GM21576 (cell line): ENCODE measurements around the gene SMTN.
"Not testable (repeated sequence)": the region's sequence is repeated elsewhere in the genome, so short reads cannot be mapped to it uniquely, and the experiment has no call there.

Experiments
- ATAC-seq: cut with Tn5 transposase; IDR thresholded peaks from one replicate; pipeline ENCODE4 v1.9.1; 2021; ENCODE audit warnings: mild to moderate bottlenecking, moderate library complexity; ENCODE audit not compliant: unreplicated experiment

Gene SMTN

GRCh38 chr22:31089160-31090100 lies 8.3 kb downstream of the SMTN start:
- ATAC-seq, result no peak

GRCh38 chr22:31090217-31091085 lies 9.3 kb downstream of the SMTN start:
- ATAC-seq, result no peak

- no peak for ATAC-seq
Observed at GRCh38 chr22:31091106-31091975, 10.2 kb downstream of the SMTN start.

- ATAC-seq, result no peak
Observed at GRCh38 chr22:31092161-31092560, 11.0 kb downstream of the SMTN start.

GRCh38 chr22:31093086-31093850 lies 12.2 kb downstream of the SMTN start:
- ATAC-seq, result no peak

- ATAC-seq, result no peak
Observed at GRCh38 chr22:31094021-31094551, 13.0 kb downstream of the SMTN start.

GRCh38 chr22:31094741-31095140 lies 13.6 kb downstream of the SMTN start:
- no peak for ATAC-seq

- ATAC-seq, result no peak
Observed at GRCh38 chr22:31095637-31096249, 14.6 kb downstream of the SMTN start.

- no peak for ATAC-seq
Observed at GRCh38 chr22:31096657-31097279, 15.7 kb downstream of the SMTN start.

- ATAC-seq, result not testable (repeated sequence)
Observed at GRCh38 chr22:31097539-31097938, 16.4 kb downstream of the SMTN start.

- no peak for ATAC-seq
Observed at GRCh38 chr22:31097941-31098631, 17.0 kb downstream of the SMTN start.

GRCh38 chr22:31098632-31099110 lies 17.6 kb downstream of the SMTN start:
- ATAC-seq, result no peak

- no peak for ATAC-seq
Observed at GRCh38 chr22:31099386-31099785, 18.3 kb downstream of the SMTN start.

- ATAC-seq, result no peak
Observed at GRCh38 chr22:31099841-31100761, 19.0 kb downstream of the SMTN start.

GRCh38 chr22:31100762-31101525 lies 19.8 kb downstream of the SMTN start:
- ATAC-seq, result no peak

- no peak for ATAC-seq
Observed at GRCh38 chr22:31102441-31103081, 21.4 kb downstream of the SMTN start.
